ENCODE measurements around the gene FLOT1. TPM values are rescaled to one million over a fixed set of nuclear protein-coding genes. Genes with fewer than 3 reads are reported as not detected.

The FLOT1 gene
- total and polyA plus RNA-seq, 2 of the 13 experiments (the other 11 are each of a cell fraction or from before 2014, with no cell fraction given), result 82.3 to 130 TPM

DNA sequence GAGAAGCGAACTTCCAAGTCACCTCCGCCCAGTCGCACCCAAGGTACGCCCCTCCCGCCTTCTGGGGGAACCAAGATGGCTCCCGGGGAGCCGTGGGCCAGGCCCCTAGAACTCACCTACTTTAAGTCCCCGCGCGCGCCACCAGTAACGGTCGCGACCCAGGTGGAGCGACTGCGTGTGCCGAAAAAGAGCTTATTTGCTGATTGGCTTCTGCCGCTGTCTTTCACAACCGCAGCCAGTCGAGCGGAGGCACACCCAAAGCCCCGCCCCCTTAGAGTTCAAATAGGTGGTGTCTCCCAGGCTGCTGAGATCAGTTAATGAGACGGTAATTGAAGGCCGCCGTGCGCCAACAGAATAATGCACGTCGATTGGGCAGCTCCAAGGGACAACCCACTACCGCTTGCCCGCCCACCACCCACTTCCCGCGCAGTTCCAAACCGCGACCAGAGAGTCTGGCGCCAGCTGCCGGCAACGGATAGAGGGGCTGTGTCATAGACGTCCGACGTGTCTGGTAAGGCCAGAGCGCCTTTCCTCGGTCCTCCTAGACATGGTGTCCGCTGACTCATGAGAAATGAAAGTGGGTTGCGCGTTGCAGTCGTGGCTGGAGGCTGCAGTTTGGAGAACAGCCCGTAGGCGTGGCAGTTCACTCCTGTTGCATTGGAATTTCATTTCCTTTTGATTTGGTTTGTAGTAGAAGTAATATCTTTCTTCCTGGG lies 25.2 kb downstream of the FLOT1 start, which contains the start of gene MDC1 (continued):
- TF ChIP-seq, protein P1, sequence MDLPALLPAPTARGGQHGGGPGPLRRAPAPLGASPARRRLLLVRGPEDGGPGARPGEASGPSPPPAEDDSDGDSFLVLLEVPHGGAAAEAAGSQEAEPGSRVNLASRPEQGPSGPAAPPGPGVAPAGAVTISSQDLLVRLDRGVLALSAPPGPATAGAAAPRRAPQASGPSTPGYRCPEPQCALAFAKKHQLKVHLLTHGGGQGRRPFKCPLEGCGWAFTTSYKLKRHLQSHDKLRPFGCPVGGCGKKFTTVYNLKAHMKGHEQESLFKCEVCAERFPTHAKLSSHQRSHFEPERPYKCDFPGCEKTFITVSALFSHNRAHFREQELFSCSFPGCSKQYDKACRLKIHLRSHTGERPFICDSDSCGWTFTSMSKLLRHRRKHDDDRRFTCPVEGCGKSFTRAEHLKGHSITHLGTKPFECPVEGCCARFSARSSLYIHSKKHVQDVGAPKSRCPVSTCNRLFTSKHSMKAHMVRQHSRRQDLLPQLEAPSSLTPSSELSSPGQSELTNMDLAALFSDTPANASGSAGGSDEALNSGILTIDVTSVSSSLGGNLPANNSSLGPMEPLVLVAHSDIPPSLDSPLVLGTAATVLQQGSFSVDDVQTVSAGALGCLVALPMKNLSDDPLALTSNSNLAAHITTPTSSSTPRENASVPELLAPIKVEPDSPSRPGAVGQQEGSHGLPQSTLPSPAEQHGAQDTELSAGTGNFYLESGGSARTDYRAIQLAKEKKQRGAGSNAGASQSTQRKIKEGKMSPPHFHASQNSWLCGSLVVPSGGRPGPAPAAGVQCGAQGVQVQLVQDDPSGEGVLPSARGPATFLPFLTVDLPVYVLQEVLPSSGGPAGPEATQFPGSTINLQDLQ (CRISPR knock-in tag; IDR thresholded peaks at IDR 0.05), result no peak
- TF ChIP-seq ISX (CRISPR knock-in tag; conservative IDR thresholded peaks at IDR 0.05) (no peak), MXI1 (IDR thresholded peaks at IDR 0.05; ENCODE audit: borderline replicate concordance, low read depth, low read length) (peak; percentile 97; the same call in 2 of the 3 replicates), ZNF557 (CRISPR knock-in tag; IDR thresholded peaks at IDR 0.05) (peak; percentile 93), PPARG (CRISPR knock-in tag; conservative IDR thresholded peaks at IDR 0.05) (peak; percentile 52; the same call in 1 of the 2 replicates), ZNF382 (CRISPR knock-in tag; IDR thresholded peaks at IDR 0.05; ENCODE audit: borderline replicate concordance) (no peak), ARNT (IDR thresholded peaks at IDR 0.05) (no peak), ZNF546 (CRISPR knock-in tag; conservative IDR thresholded peaks at IDR 0.05) (peak; percentile 85), SOX13 (IDR thresholded peaks at IDR 0.05) (no peak), SOX13 (CRISPR knock-in tag; conservative IDR thresholded peaks at IDR 0.05 in 1 of 2, IDR thresholded peaks at IDR 0.05 in 1 of 2) (peak in 1 of 2 experiments; percentile 83; a peak in 2 of 4 replicates), ZNF607 (CRISPR knock-in tag; IDR thresholded peaks at IDR 0.05; ENCODE audit: borderline replicate concordance) (peak; percentile 78; the same call in 1 of the 2 replicates), RAD51 (IDR thresholded peaks at IDR 0.05; ENCODE audit: borderline replicate concordance) (no peak), SIX4 (CRISPR knock-in tag; IDR thresholded peaks at IDR 0.05) (peak; percentile 87), SRSF4 (IDR thresholded peaks at IDR 0.05; ENCODE audit: low read depth, low read length, poor library complexity, severe bottlenecking) (no peak), ZNF724P (CRISPR knock-in tag; IDR thresholded peaks at IDR 0.05; ENCODE audit: borderline replicate concordance) (peak; percentile 97), ZNF558 (CRISPR knock-in tag; IDR thresholded peaks at IDR 0.05; ENCODE audit: borderline replicate concordance) (no peak), MYC (CRISPR knock-in tag; IDR thresholded peaks at IDR 0.05; ENCODE audit: borderline replicate concordance) (peak; percentile 93), MIER3 (CRISPR knock-in tag; IDR thresholded peaks at IDR 0.05; ENCODE audit: borderline replicate concordance) (peak; percentile 99), TMF1 (CRISPR knock-in tag; IDR thresholded peaks at IDR 0.05; ENCODE audit: low read depth) (peak; percentile 99)
- TF ChIP-seq, protein P2, sequence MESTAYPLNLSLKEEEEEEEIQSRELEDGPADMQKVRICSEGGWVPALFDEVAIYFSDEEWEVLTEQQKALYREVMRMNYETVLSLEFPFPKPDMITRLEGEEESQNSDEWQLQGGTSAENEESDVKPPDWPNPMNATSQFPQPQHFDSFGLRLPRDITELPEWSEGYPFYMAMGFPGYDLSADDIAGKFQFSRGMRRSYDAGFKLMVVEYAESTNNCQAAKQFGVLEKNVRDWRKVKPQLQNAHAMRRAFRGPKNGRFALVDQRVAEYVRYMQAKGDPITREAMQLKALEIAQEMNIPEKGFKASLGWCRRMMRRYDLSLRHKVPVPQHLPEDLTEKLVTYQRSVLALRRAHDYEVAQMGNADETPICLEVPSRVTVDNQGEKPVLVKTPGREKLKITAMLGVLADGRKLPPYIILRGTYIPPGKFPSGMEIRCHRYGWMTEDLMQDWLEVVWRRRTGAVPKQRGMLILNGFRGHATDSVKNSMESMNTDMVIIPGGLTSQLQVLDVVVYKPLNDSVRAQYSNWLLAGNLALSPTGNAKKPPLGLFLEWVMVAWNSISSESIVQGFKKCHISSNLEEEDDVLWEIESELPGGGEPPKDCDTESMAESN (CRISPR knock-in tag; conservative IDR thresholded peaks at IDR 0.05), result peak; percentile 96
- TF ChIP-seq, protein P3, sequence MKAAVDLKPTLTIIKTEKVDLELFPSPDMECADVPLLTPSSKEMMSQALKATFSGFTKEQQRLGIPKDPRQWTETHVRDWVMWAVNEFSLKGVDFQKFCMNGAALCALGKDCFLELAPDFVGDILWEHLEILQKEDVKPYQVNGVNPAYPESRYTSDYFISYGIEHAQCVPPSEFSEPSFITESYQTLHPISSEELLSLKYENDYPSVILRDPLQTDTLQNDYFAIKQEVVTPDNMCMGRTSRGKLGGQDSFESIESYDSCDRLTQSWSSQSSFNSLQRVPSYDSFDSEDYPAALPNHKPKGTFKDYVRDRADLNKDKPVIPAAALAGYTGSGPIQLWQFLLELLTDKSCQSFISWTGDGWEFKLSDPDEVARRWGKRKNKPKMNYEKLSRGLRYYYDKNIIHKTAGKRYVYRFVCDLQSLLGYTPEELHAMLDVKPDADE (CRISPR knock-in tag; IDR thresholded peaks at IDR 0.05), result no peak
- TF ChIP-seq, protein P4, sequence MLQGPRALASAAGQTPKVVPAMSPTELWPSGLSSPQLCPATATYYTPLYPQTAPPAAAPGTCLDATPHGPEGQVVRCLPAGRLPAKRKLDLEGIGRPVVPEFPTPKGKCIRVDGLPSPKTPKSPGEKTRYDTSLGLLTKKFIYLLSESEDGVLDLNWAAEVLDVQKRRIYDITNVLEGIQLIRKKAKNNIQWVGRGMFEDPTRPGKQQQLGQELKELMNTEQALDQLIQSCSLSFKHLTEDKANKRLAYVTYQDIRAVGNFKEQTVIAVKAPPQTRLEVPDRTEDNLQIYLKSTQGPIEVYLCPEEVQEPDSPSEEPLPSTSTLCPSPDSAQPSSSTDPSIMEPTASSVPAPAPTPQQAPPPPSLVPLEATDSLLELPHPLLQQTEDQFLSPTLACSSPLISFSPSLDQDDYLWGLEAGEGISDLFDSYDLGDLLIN (CRISPR knock-in tag; IDR thresholded peaks at IDR 0.05; ENCODE audit: borderline replicate concordance), result peak; percentile 99; the same call in 1 of the 2 replicates
